SK-N-SH treated with all-trans-retinoic acid at 6 μM for 48 hours (cell line): ENCODE results near the gene COL16A1.

Experiments used
- ZC3H10 ChIP-seq: fragments of 250-450 bp; sonication (Bioruptor Pico); IDR thresholded peaks from 2 replicates; pipeline ENCODE4 v1.5.1; 2021; ENCODE audit warnings: mild to moderate bottlenecking, moderate library complexity
- TF ChIP-seq, protein P1 (sequence below): fragments of 250-450 bp; sonication (Bioruptor Pico); IDR thresholded peaks from 2 replicates; pipeline ENCODE4 v1.8.0; 2020; ENCODE audit warnings: mild to moderate bottlenecking, moderate library complexity, borderline replicate concordance

DNA sequence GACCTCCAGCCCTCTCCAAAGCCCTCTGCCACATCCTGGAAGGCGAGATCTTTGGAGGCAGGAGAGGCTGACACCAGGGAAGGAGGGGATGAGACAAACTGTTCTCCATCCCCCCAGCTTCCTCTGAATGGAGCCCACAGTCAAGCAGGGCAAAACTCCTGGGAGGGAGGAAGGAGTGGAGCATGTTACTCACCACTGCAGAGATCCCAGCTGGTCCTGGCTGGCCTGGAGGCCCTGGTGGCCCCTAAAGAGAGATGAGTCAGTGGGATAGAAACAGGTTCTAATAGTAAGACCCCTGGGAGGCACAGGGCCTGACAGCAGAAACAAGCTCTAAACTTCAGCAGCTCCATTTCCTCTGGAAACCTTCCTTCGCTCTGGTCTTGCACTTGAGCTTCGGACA lies 45.1 kb downstream of the COL16A1 start:
- TF ChIP-seq, protein P1, sequence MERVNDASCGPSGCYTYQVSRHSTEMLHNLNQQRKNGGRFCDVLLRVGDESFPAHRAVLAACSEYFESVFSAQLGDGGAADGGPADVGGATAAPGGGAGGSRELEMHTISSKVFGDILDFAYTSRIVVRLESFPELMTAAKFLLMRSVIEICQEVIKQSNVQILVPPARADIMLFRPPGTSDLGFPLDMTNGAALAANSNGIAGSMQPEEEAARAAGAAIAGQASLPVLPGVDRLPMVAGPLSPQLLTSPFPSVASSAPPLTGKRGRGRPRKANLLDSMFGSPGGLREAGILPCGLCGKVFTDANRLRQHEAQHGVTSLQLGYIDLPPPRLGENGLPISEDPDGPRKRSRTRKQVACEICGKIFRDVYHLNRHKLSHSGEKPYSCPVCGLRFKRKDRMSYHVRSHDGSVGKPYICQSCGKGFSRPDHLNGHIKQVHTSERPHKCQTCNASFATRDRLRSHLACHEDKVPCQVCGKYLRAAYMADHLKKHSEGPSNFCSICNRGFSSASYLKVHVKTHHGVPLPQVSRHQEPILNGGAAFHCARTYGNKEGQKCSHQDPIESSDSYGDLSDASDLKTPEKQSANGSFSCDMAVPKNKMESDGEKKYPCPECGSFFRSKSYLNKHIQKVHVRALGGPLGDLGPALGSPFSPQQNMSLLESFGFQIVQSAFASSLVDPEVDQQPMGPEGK (CRISPR knock-in tag): no peak
- TF ChIP-seq ZC3H10 (CRISPR knock-in tag): no peak
